HG03442 (cell line): ENCODE data around the gene NUPR2.
"Not testable (repeated sequence)": the region's sequence is repeated elsewhere in the genome, so short reads cannot be mapped to it uniquely, and the experiment has no call there.

Experiments
- ATAC-seq: cut with Tn5 transposase; IDR thresholded peaks from one replicate; pipeline ENCODE4 v1.9.1; 2021; ENCODE audit warnings: mild to moderate bottlenecking, moderate library complexity; ENCODE audit not compliant: unreplicated experiment

NUPR2 gene

GRCh38 chr7:56087445-56087844 is 28.8 kb downstream of the NUPR2 start:
- no peak for ATAC-seq

- no peak for ATAC-seq
These were observed 29.5 kb downstream of the NUPR2 start for GRCh38 chr7:56086761-56087160.

GRCh38 chr7:56083150-56083785 is 32.9 kb downstream of the NUPR2 start:
- ATAC-seq = no peak

- no peak for ATAC-seq
These were observed 34.4 kb downstream of the NUPR2 start for GRCh38 chr7:56081626-56082340.

- ATAC-seq = not testable (repeated sequence)
These were observed 35.3 kb downstream of the NUPR2 start for GRCh38 chr7:56080726-56081435.

- ATAC-seq = no peak
These were observed 36.6 kb downstream of the NUPR2 start for GRCh38 chr7:56079450-56080185.

GRCh38 chr7:56078196-56078595 is 38.0 kb downstream of the NUPR2 start:
- ATAC-seq = no peak

- ATAC-seq = no peak
These were observed 38.5 kb downstream of the NUPR2 start for GRCh38 chr7:56077681-56078080.

- ATAC-seq = peak; percentile 86
These were observed 41.8 kb downstream of the NUPR2 start for GRCh38 chr7:56074371-56074791.

- not testable (repeated sequence) for ATAC-seq
These were observed 49.8 kb downstream of the NUPR2 start for GRCh38 chr7:56066376-56066775.
